NB4 (cell line): ENCODE results near the gene CHCHD3.

Experiments
- POLR2A ChIP-seq: IDR thresholded peaks from 2 replicates; pipeline ENCODE4 v1.6.1; 2011; ENCODE audit warnings: mild to moderate bottlenecking; ENCODE audit not compliant: insufficient read length; ENCODE audit errors: extremely low read depth
- TF ChIP-seq, protein P1 (sequence below): IDR thresholded peaks from one replicate; pipeline ENCODE4 v1.5.1; 2012; ENCODE audit warnings: low read depth, low read length

- TF ChIP-seq, protein P1, sequence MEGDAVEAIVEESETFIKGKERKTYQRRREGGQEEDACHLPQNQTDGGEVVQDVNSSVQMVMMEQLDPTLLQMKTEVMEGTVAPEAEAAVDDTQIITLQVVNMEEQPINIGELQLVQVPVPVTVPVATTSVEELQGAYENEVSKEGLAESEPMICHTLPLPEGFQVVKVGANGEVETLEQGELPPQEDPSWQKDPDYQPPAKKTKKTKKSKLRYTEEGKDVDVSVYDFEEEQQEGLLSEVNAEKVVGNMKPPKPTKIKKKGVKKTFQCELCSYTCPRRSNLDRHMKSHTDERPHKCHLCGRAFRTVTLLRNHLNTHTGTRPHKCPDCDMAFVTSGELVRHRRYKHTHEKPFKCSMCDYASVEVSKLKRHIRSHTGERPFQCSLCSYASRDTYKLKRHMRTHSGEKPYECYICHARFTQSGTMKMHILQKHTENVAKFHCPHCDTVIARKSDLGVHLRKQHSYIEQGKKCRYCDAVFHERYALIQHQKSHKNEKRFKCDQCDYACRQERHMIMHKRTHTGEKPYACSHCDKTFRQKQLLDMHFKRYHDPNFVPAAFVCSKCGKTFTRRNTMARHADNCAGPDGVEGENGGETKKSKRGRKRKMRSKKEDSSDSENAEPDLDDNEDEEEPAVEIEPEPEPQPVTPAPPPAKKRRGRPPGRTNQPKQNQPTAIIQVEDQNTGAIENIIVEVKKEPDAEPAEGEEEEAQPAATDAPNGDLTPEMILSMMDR = no peak
- no peak for TF ChIP-seq POLR2A
Measured at GRCh38 chr7:132856416-132856815, 225.5 kb downstream of the CHCHD3 start.
